Trophoblast cell (in vitro differentiated cells and primary cell): ENCODE results near the gene LCP1.

ENCODE experiments used
- DNase-seq, 2 donors: peaks; one replicate each; pipeline ENCODE4 v3.0.0-alpha.2; 2016
- H2AFZ ChIP-seq: 2 replicates; pipeline ENCODE4 v1.6.1; 2013; ENCODE audit warnings: low read length, moderate library complexity, mild to moderate bottlenecking; ENCODE audit not compliant: insufficient read depth, poor library complexity
- H2AK5ac ChIP-seq: 2 replicates; pipeline ENCODE4 v1.6.1; 2013; ENCODE audit warnings: mild to moderate bottlenecking, low read length
- H2BK120ac ChIP-seq: 2 replicates; pipeline ENCODE4 v1.6.1; 2013; ENCODE audit warnings: low read length, mild to moderate bottlenecking, moderate library complexity; ENCODE audit not compliant: insufficient read depth, poor library complexity
- H2BK12ac ChIP-seq: 2 replicates; pipeline ENCODE4 v1.6.1; 2013; ENCODE audit warnings: mild to moderate bottlenecking, low read length, moderate library complexity
- H2BK5ac ChIP-seq: 2 replicates; pipeline ENCODE4 v1.6.1; 2013; ENCODE audit warnings: low read length, low read depth, moderate library complexity, mild to moderate bottlenecking; ENCODE audit not compliant: poor library complexity
- H3K14ac ChIP-seq: 2 replicates; pipeline ENCODE4 v1.6.1; 2013; ENCODE audit warnings: mild to moderate bottlenecking, low read length
- H3K18ac ChIP-seq: 2 replicates; pipeline ENCODE4 v1.6.1; 2013; ENCODE audit warnings: mild to moderate bottlenecking, low read length
- H3K23ac ChIP-seq: 2 replicates; pipeline ENCODE4 v1.6.1; 2013; ENCODE audit warnings: low read length
- H3K27ac ChIP-seq: 2 replicates; pipeline ENCODE4 v1.5.1; 2013; ENCODE audit warnings: low read depth, mild to moderate bottlenecking, inconsistent platforms, low read length, moderate library complexity
- H3K27me3 ChIP-seq: 2 replicates; pipeline ENCODE4 v1.6.1; 2013; ENCODE audit warnings: inconsistent platforms, mild to moderate bottlenecking, low read length, moderate library complexity; ENCODE audit not compliant: insufficient read depth
- H3K36me3 ChIP-seq, 2 experiments: 1 replicate in 1 of 2; 2 replicates in 1 of 2; pipeline ENCODE4 v1.6.1; 2013; ENCODE audit warnings: low read length in 2 of 2, mild to moderate bottlenecking in 2 of 2, moderate library complexity in 1 of 2; ENCODE audit not compliant: insufficient read depth in 2 of 2, control insufficient read depth in 1 of 2
- H3K4ac ChIP-seq: 2 replicates; pipeline ENCODE4 v1.6.1; 2013; ENCODE audit warnings: low read depth, mild to moderate bottlenecking, low read length, moderate library complexity
- H3K4me1 ChIP-seq, 2 experiments: 1 replicate in 1 of 2; 2 replicates in 1 of 2; pipeline ENCODE4 v1.6.1; 2013; ENCODE audit warnings: low read length in 2 of 2, mild to moderate bottlenecking in 2 of 2, moderate library complexity in 1 of 2; ENCODE audit not compliant: insufficient read depth in 2 of 2, control insufficient read depth in 1 of 2
- H3K4me2 ChIP-seq: 2 replicates; pipeline ENCODE4 v1.6.1; 2013; ENCODE audit warnings: inconsistent platforms, mild to moderate bottlenecking, low read length, moderate library complexity
- H3K4me3 ChIP-seq: 2 replicates; pipeline ENCODE4 v1.5.1; 2013; ENCODE audit warnings: mild to moderate bottlenecking, low read depth, low read length, inconsistent platforms
- H3K79me1 ChIP-seq: one replicate; pipeline ENCODE4 v1.6.1; 2013; ENCODE audit warnings: low read length
- H3K79me2 ChIP-seq: 2 replicates; pipeline ENCODE4 v1.6.1; 2013; ENCODE audit warnings: low read length, mild to moderate bottlenecking; ENCODE audit not compliant: control insufficient read depth, insufficient read depth, poor library complexity
- H3K9ac ChIP-seq: 2 replicates; pipeline ENCODE4 v1.6.1; 2013; ENCODE audit warnings: mild to moderate bottlenecking, low read length
- H3K9me3 ChIP-seq: 2 replicates; pipeline ENCODE4 v1.6.1; 2013; ENCODE audit warnings: low read depth, mild to moderate bottlenecking, control low read depth, inconsistent platforms, low read length; ENCODE audit not compliant: insufficient read depth
- H4K12ac ChIP-seq: 2 replicates; pipeline ENCODE4 v1.6.1; 2013; ENCODE audit warnings: low read depth, mild to moderate bottlenecking, low read length, moderate library complexity
- H4K8ac ChIP-seq: 2 replicates; pipeline ENCODE4 v1.6.1; 2013; ENCODE audit warnings: low read depth, mild to moderate bottlenecking, low read length, moderate library complexity
- H4K91ac ChIP-seq: one replicate; pipeline ENCODE4 v1.6.1; 2013; ENCODE audit warnings: low read depth, mild to moderate bottlenecking, low read length, moderate library complexity
- WGBS: extraction: QIAGEN DNeasy Blood & Tissue Kit; methylation state at CpG from one replicate; pipeline ENCODE4 v1.1.7; 2013; ENCODE audit warnings: missing lambda C conversion rate; ENCODE audit not compliant: insufficient read length, insufficient coverage; ENCODE audit errors: extremely low coverage; 5-methylcytosine and 5-hydroxymethylcytosine counted together

The LCP1 gene

DNA sequence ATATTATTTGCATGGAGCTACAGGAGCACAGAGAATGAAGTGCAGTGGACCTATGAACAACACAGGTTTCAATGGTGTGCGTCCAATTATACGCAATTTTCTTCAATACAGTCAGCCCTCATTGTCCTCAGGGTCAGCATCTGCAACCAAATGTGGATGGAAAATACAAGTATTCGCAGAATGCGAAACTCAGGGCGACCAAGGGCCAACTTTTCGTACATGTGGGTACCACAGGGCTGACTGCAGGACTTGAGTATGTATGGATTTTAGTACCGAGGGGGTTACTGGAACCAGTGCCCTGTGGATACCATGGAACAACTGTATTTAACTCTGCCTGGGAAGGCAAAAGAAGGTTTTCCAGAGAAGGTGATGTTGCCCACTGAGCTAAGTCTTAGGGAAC lies 10.2 kb downstream of the LCP1 start:
- H3K27me3 ChIP-seq = no peaks in the 10 kb centered on the region
- no CpG with 5 or more reads among the region's 7 CpGs for WGBS

DNA sequence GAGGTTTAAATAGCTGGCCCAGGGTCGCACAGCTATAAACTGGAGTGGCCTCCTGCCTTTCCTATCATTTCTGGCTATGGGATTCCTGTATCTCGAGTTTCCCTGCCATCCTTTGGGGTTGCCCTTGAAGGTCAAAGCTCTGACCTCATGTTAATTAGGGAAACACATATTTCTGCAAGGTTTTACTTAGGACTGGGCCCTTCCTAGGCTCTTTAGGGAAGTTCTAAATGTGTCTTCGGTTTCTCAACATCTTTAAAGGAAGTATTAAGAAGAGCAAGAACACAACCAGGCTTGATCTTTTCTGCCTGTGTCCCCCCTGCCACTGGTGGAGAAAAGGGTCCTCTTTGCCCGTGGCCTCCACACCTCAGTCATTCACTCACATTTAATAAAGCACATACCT lies 10.8 kb downstream of the LCP1 start:
- H2BK12ac ChIP-seq = no peak overlapping the region
- no peak overlapping the region for H4K12ac ChIP-seq
- H4K91ac ChIP-seq = peak overlapping the region; percentile 57
- no peak overlapping the region for H3K23ac ChIP-seq
- H2AFZ ChIP-seq = no peak overlapping the region
- H3K79me2 ChIP-seq = peaks cover 16% of the 10 kb centered on the region
- peak overlapping the region; percentile 8 for H3K27ac ChIP-seq
- H3K9ac ChIP-seq = no peak overlapping the region
- no peaks in the 10 kb centered on the region for H3K9me3 ChIP-seq
- peak overlapping the region; percentile 16 for H2BK5ac ChIP-seq
- no peak overlapping the region for H3K4me2 ChIP-seq
- H3K4me1 ChIP-seq = peaks cover 19 to 34% of the 10 kb centered on the region in 2 experiments
- H3K79me1 ChIP-seq = peaks cover 3% of the 10 kb centered on the region
- no peak overlapping the region for H4K8ac ChIP-seq
- H3K4ac ChIP-seq = peak overlapping the region; percentile 68
- no CpG with 5 or more reads among the region's 4 CpGs for WGBS
- no peaks in the 10 kb centered on the region for H3K27me3 ChIP-seq
- no peak overlapping the region for H2BK120ac ChIP-seq
- no peak for DNase-seq
- H3K18ac ChIP-seq = no peak overlapping the region
- no peak overlapping the region for H3K14ac ChIP-seq
- no peak overlapping the region for H3K4me3 ChIP-seq
- H3K36me3 ChIP-seq = peaks cover 9 to 14% of the 10 kb centered on the region in 2 experiments
- H2AK5ac ChIP-seq = no peak overlapping the region

More for the DNA sequence above, 10.2 kb downstream of the LCP1 start:
- H3K27ac ChIP-seq = no peak overlapping the region
- no peak overlapping the region for H4K8ac ChIP-seq
- H3K4me1 ChIP-seq = peaks cover 19 to 34% of the 10 kb centered on the region in 2 experiments
- peaks cover 9 to 14% of the 10 kb centered on the region in 2 experiments for H3K36me3 ChIP-seq
- H2AFZ ChIP-seq = no peak overlapping the region
- no peak overlapping the region for H3K4me2 ChIP-seq
- peak; percentile 81 to 94 for DNase-seq
- H3K18ac ChIP-seq = no peak overlapping the region
- peak overlapping the region; percentile 38 for H3K9ac ChIP-seq
- H4K12ac ChIP-seq = no peak overlapping the region
- no peak overlapping the region for H2BK120ac ChIP-seq
- peaks cover 17% of the 10 kb centered on the region for H3K79me2 ChIP-seq
- H3K4me3 ChIP-seq = no peak overlapping the region
- no peak overlapping the region for H2BK12ac ChIP-seq
- no peak overlapping the region for H2BK5ac ChIP-seq
- H3K23ac ChIP-seq = no peak overlapping the region
- no peaks in the 10 kb centered on the region for H3K9me3 ChIP-seq
- no peak overlapping the region for H4K91ac ChIP-seq
- peak overlapping the region; percentile 18 for H2AK5ac ChIP-seq
- peaks cover 3% of the 10 kb centered on the region for H3K79me1 ChIP-seq
- peak overlapping the region; percentile 91 for H3K4ac ChIP-seq
- no peak overlapping the region for H3K14ac ChIP-seq

- no CpG with 5 or more reads among the region's 3 CpGs for WGBS
- H3K4ac ChIP-seq = no peak overlapping the region
- H2BK5ac ChIP-seq = no peak overlapping the region
- H3K14ac ChIP-seq = no peak overlapping the region
- DNase-seq = peak in 1 of 2 donors; percentile 39
- no peak overlapping the region for H3K27ac ChIP-seq
- H3K9ac ChIP-seq = no peak overlapping the region
- no peak overlapping the region for H2AFZ ChIP-seq
- no peak overlapping the region for H3K23ac ChIP-seq
- H3K79me1 ChIP-seq = peaks cover 3% of the 10 kb centered on the region
- no peaks in the 10 kb centered on the region for H3K9me3 ChIP-seq
- no peak overlapping the region for H3K4me3 ChIP-seq
- H3K36me3 ChIP-seq = peaks cover 9 to 14% of the 10 kb centered on the region in 2 experiments
- peaks cover 16% of the 10 kb centered on the region for H3K79me2 ChIP-seq
- no peak overlapping the region for H2BK120ac ChIP-seq
- H3K18ac ChIP-seq = no peak overlapping the region
- H3K27me3 ChIP-seq = no peaks in the 10 kb centered on the region
- H3K4me2 ChIP-seq = peak overlapping the region; percentile 23
- no peak overlapping the region for H2BK12ac ChIP-seq
- H2AK5ac ChIP-seq = no peak overlapping the region
- H4K8ac ChIP-seq = no peak overlapping the region
- peaks cover 19 to 34% of the 10 kb centered on the region in 2 experiments for H3K4me1 ChIP-seq
- no peak overlapping the region for H4K12ac ChIP-seq
- no peak overlapping the region for H4K91ac ChIP-seq
Observed at GRCh38 chr13:46170687-46171086, 11.3 kb downstream of the LCP1 start.

- Histone ChIP-seq H2BK120ac (no peak overlapping the region), H3K4me1 (peaks cover 19 to 34% of the 10 kb centered on the region in 2 experiments), H3K4me2 (no peak overlapping the region), H4K91ac (no peak overlapping the region), H3K9me3 (no peaks in the 10 kb centered on the region), H2BK12ac (no peak overlapping the region), H3K4ac (peak overlapping the region; percentile 12), H4K8ac (no peak overlapping the region), H3K27ac (no peak overlapping the region), H3K18ac (peak overlapping the region; percentile 0), H3K36me3 (peaks cover 9 to 14% of the 10 kb centered on the region in 2 experiments), H3K79me2 (peaks cover 16% of the 10 kb centered on the region), H3K14ac (no peak overlapping the region), H2BK5ac (no peak overlapping the region), H3K23ac (no peak overlapping the region), H2AK5ac (no peak overlapping the region), H4K12ac (no peak overlapping the region), H3K9ac (no peak overlapping the region), H3K79me1 (peaks cover 3% of the 10 kb centered on the region), H3K4me3 (no peak overlapping the region), H2AFZ (no peak overlapping the region), H3K27me3 (no peaks in the 10 kb centered on the region)
- WGBS = no CpG with 5 or more reads among the region's 7 CpGs
- DNase-seq = no peak
Observed at GRCh38 chr13:46170268-46170667, 11.7 kb downstream of the LCP1 start.
